HG02798 (cell line): Measurements from ENCODE around the gene LEO1.

ENCODE experiments used
- ATAC-seq: cut with Tn5 transposase; IDR thresholded peaks from one replicate; pipeline ENCODE4 v1.9.1; 2021; ENCODE audit warnings: mild to moderate bottlenecking; ENCODE audit not compliant: unreplicated experiment, poor library complexity

LEO1 gene

DNA sequence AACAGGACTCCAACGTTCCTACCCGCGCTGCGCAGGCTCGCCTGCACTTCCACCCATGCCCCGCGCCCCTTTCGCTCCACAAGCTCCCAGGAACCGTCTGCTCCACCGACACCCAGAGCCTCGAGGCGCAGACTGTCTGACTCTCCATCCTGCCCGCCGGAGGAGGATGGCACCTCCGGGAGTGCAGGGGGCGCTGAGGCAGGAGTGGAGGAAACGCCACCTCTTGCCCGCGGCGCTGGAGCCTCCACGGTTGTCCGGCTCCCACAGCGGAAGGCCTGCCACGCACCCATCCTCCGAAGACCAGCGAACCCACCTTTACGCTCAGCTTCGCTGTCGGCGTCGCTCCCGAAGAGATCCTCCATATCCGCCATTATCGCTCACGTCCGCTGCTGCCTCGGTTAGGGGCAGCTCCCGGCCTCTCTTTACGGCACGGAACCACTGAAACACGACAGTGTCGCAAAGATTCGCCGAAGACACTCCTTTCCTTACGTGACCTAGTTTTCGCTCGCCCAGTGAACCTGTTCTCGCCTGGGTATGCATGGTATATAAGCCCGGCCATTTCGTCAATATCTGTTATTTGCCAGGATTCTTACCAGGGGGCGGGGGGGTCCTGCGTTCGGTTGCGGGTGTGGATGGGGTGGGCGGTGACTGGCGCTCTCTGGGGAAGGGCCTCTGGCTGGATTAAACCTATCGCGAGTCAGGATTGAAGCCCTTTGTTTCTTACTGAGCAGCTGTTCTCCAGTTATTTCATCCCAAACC, at the start of gene LEO1:
TSS of gene LEO1 (minus strand) at position 404 of the 759 bp plus-strand sequence. CDS start at position 371, 33 bp downstream.
- peak; percentile 89 for ATAC-seq

DNA sequence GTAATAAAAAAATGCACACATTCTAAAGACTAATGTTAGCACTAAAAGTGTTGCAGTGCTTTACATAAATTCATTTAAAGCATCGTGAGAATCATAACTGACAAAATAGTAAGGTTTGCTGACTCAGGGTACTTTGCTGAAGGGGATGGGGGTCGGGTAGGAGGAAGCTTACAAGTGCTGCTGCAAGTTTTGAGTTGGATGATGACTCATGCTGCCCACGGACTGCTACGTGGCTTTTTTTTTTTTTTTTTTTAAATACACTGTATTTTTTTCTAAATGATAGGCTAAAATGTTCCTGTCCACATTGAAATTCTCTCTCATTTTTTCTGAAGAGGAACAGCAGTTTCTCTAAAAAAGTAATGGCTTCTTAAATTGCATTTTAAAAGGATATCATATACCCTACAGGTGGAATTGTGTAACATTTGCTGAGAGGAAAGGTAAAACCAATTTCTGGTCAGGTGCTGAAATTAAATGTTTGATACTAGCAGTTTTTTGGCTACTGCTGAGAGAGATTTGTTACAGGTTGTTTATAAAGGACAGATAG, 49.6 kb upstream of the LEO1 start:
- no peak for ATAC-seq

DNA sequence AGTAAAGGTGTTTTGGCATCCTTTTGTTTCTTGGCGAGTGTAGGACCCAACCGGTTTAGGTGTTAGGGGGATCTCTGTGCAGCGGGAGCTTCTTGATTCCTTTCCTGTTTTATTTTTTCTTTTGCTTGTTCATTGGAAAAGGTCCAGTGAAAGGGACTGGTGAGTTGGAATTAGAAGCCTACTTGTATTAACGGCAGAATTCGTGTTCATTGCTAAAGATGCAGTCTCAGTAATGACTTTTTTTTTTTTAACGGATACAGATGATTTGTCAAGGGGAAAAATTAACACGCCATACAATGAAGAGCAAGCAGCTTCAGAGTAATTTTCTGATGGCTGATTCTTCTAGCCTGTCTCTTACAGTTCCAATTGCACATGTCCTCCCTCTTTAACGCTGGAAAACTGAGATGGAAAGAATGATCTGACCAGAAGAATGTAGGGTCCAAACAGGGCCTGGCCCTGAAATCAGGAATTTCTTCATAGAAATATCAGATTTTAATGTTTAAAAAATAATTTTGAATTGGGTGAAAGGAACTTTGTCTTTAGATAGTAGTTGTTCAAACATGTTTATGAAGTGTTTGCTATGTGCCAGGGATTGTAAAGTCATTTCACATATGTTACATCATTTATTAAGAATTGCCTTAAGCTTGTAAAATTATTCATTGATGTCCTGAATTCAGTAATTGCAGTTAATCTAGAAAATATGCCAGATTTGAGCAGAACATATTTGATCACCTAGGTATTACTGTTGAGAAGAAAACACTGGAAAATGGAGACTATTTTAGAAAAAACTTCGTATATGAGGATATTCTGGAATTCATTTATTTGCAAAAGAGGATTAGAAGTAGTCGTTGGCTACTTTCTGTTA, 48.9 kb upstream of the LEO1 start:
- no peak for ATAC-seq

DNA sequence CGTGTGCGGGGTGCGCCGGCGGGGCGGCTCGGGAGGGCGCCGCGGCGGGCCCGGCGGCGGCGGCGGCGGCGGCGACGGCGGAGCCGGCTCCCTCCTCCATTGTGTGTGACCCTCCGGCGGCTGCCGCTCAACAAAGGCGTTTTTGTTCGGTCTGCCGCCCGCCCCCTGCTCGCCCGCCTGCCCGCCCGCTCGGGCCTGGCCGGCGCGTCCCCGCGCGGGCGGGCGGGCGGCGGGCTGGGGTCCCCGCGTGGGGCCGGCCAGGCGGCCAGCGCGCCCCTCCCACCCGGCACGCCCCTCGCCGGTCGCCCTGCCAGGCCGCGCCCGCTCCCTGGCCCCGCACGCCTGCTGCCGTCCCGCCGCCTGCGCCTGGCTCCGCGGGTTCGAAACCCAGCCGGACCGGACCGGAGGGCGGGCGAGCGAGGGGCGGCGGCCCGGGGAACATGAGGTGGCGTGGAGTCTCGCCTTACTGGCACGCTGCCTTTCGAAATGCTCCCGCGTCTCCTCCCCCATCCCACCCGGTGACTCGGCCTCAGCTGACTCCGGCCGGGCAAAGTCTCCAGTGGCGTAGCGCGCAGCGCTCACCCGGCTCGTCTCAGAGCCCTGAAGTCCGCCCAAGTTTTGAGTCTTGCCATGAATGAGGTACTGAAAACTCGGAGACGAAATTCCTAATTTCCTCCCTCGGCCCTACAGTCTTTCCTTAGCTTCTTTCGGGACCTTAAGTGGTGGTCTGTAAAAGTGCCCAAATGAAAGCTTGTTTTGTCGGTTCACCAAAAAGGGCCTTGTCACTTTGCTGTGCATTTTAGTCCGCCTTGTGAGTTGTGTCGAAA, 48.0 kb upstream of the LEO1 start:
- peak; percentile 69 for ATAC-seq

DNA sequence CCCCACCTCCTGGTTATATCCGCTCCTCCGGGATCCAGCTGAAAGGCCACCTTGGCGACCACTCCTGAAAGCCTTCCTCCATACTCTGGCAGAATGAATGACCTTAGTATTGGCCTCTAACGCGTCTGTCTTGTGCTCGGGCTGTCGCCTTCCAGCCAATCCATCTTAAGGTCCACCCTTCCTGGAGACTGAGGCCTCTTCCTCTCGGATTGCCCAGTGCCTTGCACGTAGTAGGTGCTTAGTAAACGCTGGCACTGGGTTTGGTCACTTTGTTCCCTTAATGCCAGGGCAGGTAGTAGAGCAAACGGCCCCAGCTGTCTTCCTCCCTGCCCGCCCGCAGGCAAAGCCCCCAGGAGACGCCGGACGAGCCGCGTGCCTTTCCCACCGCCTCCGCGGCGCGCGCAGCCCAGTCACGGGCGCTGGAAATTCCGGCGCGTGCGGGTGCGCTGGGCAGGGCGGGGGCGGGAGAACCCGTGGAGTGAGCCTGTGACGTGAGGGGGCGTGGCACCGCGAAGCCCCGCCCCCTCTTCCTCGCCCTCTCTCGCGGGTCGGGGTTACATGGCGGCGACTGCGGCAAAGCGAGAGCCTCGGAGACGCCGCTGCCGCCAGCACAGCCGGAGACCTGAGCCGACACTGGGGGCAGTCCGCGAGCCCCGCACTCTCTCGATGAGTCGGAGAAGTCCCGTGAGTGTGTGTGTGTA, 47.3 kb upstream of the LEO1 start, which contains the start of gene MAPK6:
TSS of gene MAPK6 (plus strand) at position 527 of the 701 bp plus-strand sequence. CDS start 27,242 bp downstream, outside the sequence.
- ATAC-seq = peak; percentile 80

DNA sequence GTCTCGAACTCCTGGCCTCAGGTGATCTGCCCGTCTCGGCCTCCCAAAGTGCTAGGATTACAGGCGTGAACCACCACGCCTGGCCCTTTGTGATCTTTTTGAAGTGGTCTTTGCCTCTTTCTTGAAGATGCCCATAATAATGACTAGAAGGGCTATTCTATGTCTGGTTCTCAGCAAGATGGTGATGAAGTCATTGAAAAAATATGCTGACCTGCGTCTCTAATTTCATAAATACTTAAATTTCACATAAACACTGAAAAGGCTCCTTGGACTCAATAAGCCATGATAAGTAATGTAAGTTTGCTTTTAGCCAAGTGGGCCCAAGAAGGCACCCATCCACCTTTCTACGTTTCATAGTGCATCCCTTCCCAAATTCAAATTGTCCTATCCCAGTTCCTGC, 46.7 kb upstream of the LEO1 start:
- ATAC-seq = no peak

DNA sequence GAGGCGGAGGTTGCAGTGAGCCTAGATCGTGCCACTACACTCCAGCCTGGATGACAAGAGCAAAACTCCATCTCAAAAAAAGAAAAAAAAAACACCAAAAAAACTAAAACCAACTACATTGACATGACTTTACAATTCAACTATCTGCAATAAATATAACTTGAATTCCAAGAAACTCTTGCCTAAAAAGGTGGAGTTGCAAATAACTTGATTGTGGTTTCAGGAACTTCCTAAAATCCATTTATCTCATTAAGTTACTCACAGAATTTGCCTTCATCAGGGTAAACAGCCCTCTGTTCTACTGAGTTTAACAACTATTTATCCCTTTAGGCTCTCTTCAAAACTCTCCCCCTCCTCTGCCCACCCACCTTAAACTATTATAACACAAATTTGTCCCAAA, 44.7 kb upstream of the LEO1 start:
- no peak for ATAC-seq

DNA sequence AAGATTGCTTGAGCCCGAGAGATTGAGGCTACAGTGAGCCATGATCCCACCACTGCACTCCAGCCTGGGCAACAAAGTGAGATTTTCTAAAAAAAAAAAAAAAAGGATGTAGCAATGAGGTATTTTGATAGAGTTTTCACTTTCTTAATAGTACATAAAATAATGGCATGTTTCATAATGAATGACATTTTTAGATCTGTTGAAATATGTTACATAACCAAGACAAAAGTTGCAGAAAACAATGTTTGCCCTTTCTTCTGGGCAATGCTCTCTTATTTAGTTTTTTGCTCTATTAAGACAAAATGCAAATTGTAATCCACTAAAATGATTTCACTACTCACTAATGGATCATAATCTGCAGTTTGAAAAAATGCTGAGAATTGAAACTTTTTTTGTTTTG, 43.0 kb upstream of the LEO1 start:
- no peak for ATAC-seq

DNA sequence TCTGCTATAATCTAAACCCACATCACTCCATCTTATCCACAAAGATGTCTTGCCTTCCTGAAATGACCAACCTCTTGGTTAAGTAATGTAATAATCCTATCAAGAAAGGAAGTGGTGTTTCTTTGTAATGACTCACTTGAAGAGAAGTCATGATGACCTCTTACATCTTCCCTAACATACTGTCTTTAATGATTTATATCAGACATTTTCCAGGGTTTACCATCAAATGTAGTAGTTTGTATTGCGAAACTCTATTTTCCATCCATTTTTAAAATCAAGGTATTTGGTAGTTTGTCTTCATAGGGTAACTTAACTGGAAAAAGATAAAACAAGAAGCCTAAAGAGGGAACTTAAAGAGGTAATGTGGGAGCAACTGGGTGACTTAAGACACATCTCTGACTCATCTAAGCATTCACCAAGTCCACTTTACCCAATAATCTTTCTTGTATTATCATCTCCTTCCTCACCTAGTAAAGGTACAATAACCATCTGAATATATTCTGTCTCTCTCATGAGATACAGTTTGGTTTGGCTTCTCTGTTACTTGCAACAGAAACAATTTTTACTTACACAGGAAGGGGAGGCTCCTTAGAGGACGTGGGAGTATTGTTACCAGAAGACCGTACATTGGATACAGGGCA, 41.7 kb upstream of the LEO1 start:
- peak; percentile 28 for ATAC-seq

DNA sequence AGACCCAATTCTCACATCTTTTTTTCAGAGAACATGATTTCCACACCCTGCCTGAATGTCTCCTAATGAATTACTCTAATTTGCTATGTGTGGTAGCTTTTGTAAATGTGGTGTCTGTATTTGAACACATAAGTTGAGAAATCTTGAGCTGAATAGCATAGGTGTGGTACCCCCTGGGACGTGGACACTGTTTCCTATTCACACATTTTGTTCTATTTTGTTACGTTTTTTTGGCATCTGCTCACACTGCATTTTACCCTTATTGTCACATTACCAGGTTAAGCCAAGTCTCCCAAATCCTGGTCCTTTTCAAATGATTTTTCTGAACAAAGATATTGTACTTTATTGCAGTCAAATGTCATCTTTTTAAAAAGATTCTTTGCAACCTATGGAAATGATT, 40.6 kb upstream of the LEO1 start:
- no peak for ATAC-seq

DNA sequence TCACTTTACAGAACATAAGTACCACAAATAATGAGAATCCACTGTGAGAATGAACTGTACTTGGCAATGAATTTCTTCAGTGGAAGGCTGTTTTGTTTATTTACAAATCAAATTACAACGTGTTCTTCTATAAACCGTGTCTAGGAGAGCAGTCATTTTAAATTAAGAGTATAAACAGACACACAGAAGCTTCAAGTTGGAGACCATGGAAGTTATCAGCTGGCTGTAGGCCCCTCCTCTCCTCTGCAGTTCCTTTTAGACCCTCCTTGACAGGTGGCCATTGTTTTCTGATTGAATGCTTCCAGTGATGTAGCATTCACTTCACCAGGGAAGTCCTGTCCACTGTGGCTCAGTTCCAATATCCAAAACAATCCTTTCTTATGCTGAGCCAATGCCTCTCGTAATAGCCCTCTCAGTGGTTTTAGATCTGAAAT, 40.1 kb upstream of the LEO1 start:
- ATAC-seq = no peak

DNA sequence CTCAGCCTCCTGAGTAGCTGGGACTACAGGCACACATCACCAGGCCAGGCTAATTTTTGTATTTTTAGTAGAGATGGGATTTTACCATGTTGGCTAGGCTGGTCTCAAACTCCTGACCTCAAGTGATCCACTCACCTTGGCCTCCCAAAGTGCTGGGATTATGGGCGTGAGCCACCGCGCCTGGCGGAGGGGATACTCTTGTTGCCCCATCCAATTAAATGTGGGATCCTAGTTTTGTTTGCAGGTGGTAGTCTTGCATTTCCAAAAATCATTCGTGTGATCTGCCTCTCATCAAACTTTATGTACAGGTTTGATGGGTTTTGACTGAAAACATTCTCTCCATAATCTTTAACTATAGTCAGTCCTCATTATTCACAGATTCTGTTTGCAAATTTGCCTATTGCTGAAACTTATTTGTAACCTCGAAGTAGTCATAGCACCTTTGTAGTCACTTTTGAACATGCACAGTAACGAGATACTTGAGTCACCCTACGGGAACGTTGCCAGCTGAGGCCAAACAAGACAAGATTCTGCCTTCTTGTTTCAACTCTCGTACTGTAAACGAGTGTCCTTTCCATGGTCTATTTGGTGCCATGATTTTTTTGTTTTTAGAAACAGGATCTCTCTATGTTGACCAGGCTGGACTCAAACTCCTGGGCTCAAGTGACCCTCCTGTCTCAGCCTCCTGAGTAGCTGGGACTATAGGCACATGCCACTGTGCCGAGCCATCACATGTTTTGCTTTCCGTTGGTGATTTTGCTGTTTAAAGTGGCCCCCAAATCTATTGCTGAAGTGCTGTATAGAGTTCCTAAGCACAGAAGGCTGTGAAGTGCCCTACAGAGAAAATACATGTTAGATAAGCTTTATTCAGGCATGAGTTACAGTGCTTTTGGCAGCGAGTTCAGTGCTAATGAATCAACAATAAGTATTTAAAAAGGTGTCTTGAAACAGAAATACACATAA, 39.3 kb upstream of the LEO1 start:
- ATAC-seq = no peak

DNA sequence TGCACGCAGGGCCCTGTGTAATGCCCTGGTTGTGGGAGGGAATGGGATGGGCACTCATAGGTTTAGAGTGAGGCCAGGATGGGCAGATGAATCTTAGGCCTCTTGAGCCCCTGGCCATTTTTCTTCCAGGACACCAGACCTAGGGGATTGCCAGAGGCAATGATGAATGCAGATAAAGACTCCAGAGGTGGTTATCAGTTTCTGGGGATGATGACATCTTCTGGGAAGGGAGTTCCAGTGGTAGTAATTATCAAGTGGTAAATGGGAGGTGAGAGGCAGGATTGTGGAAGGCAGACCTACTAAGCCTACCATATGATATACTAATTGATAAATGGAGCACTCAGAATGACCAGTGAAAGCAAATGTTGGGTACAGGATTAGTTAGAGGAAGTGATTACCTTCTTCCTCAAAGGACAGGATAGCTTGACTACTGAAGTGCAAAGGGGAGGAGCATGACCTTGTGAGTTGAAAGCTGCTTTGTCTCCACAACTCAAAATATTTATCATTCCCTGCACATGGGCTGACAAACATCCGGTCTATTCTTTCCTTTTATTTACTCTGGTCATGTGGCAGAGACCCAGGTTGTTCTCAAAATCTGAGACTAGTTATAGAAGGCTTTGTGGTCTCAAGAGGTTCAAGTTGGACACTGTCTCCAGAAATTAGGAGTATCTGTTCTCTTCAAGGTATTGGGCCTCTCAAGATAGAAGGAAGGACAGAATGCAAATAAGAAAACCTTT, 37.3 kb upstream of the LEO1 start:
- peak; percentile 22 for ATAC-seq

DNA sequence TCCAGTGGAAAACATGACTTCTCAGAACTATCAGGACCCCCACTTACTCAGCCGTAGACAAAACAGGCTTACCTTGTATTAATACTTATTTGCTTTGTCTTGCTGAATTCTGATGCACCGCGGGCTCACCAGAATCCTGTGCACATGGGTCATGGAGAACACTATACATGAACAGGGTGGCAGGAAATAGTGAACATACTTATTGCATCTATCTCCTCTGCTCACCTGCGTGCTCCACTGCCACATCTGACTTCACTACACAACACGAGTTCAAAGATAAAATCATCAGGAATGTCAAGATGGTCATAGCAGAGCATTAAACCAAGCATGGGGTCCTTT, 36.8 kb upstream of the LEO1 start:
- no peak for ATAC-seq

DNA sequence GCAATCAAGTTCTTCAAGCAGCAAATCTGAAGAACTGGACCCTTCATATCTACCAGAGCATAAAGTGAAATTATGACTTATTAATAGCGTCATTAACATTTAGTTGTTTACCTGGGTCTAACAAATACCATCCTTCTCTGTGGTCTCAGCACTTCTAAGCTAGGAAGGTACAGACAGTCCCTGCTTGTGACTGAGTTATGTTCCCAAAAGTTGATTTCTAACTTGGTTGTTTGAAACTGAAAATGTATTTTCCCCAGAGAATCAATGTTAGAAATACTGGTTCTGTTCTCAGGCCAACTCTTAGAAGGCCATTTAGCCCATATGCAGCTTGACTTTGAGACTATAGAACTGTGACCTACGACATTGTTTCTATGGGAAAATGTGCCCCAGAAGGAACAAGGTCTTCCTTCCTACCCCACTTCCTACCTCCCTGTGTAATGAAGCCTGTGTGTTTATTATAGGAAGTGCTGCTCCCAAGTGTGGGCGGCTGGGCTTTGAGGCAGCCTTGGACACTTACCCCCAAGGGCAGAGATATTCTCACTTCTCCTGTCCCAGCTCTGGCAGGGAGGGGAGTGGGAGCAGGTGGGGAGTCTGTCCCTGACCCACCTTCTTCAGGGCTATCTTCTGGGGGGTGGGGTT, 35.2 kb upstream of the LEO1 start:
- ATAC-seq = peak; percentile 27

DNA sequence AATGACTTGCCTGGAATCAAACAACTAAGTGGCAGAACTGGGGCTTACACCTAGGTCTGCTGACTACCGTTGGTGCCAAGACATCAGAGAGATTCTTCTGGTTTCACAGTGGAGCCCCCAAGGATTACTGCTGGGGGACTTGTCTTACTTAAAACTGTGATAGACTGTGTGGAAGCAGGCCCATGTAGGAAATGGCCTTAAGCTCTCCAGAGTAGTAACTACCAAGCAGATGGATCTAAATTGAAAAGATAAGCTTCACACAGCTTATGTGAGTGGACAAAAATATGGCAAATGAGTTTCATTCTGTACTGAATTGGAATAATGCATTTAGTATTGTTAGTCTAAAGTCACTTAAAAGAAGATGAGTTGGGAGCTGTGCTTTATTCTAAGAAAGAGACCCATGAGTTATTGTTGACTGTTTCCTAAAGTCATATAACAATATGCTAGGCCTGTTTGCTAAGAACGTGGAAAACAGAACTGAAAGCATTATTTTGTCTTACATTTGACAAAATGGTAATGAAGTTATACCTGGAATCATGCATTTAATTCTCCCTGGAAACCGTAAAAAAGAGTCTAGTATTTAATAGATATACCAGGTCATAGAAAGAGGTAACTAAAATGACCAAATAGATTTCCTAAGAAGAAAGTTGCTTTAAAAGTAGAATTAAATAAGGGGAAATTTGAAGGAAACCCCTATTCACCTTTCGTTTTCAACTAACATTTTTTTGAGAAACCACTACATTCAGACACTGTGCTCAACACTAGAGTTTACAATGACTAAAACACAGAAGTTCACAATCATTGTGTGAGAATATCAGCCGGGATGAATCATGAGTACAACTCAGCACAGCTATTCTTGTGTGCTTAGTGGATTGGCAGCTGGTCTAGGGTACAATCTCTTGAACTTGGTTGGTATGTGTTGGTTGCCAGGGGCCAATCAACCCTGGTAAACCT, 34.4 kb upstream of the LEO1 start:
- ATAC-seq = peak; percentile 80
